ENCODE measurements around the gene L3MBTL1.

The L3MBTL1 gene

GRCh38 chr20:43560974-43561373, 53.5 kb downstream of the L3MBTL1 start:
- H3K79me2 ChIP-seq (ENCODE audit: insufficient read depth, low read length): no peaks in the 10 kb centered on the region
- no peak for TF ChIP-seq CTCF (conservative IDR thresholded peaks at IDR 0.05; ENCODE audit: low read length)
- no peak for TF ChIP-seq EZH2phosphoT487 (IDR thresholded peaks at IDR 0.05; ENCODE audit: borderline replicate concordance)

GRCh38 chr20:43563429-43563828, 55.9 kb downstream of the L3MBTL1 start:
- Histone ChIP-seq H4K20me1 (ENCODE audit: insufficient read depth, low read length, poor library complexity, severe bottlenecking) (no peaks in the 10 kb centered on the region), H3K27me3 (ENCODE audit: insufficient read depth, low read length, poor library complexity, severe bottlenecking) (no peaks in the 10 kb centered on the region), H3K4me3 (ENCODE audit: low read length, poor library complexity, severe bottlenecking) (no peak overlapping the region), H3K4me1 (ENCODE audit: insufficient read depth, low read length, poor library complexity, severe bottlenecking) (no peaks in the 10 kb centered on the region), H3F3A (ENCODE audit: low read depth) (no peaks in the 10 kb centered on the region), H3K4me2 (ENCODE audit: low read depth, low read length, poor library complexity, severe bottlenecking) (no peak overlapping the region), H3K9me2 (replicated peaks; ENCODE audit: low read depth, low read length) (no peaks in the 10 kb centered on the region), H3K9ac (ENCODE audit: low read depth, low read length, poor library complexity, severe bottlenecking) (no peak overlapping the region), H3K79me2 (ENCODE audit: insufficient read depth, low read length) (no peaks in the 10 kb centered on the region), H3K9me3 (ENCODE audit: insufficient read depth, low read depth, low read length) (no peaks in the 10 kb centered on the region), H3K36me3 (ENCODE audit: insufficient read depth, low read length) (no peaks in the 10 kb centered on the region), H2AFZ (ENCODE audit: low read length) (0 out of 2 replicates have a peak overlapping the region, but pooled peaks have one; percentile 7)
- TF ChIP-seq CTCF (conservative IDR thresholded peaks at IDR 0.05; ENCODE audit: low read length) (peak; percentile 65), EZH2phosphoT487 (IDR thresholded peaks at IDR 0.05; ENCODE audit: borderline replicate concordance) (no peak)

More at GRCh38 chr20:43560974-43561373, 53.5 kb downstream of the L3MBTL1 start:
- Histone ChIP-seq H3K27me3 (ENCODE audit: insufficient read depth, low read length, poor library complexity, severe bottlenecking) (no peaks in the 10 kb centered on the region), H3K4me1 (ENCODE audit: insufficient read depth, low read length, poor library complexity, severe bottlenecking) (peaks cover 4% of the 10 kb centered on the region), H3K36me3 (ENCODE audit: insufficient read depth, low read length) (no peaks in the 10 kb centered on the region), H3K4me3 (ENCODE audit: low read length, poor library complexity, severe bottlenecking) (no peak overlapping the region), H4K20me1 (ENCODE audit: insufficient read depth, low read length, poor library complexity, severe bottlenecking) (no peaks in the 10 kb centered on the region), H3F3A (ENCODE audit: low read depth) (no peaks in the 10 kb centered on the region), H2AFZ (ENCODE audit: low read length) (no peak overlapping the region), H3K9me2 (replicated peaks; ENCODE audit: low read depth, low read length) (no peaks in the 10 kb centered on the region), H3K9me3 (ENCODE audit: insufficient read depth, low read depth, low read length) (no peaks in the 10 kb centered on the region), H3K4me2 (ENCODE audit: low read depth, low read length, poor library complexity, severe bottlenecking) (no peak overlapping the region), H3K9ac (ENCODE audit: low read depth, low read length, poor library complexity, severe bottlenecking) (no peak overlapping the region)

GRCh38 chr20:43563991-43564390, 56.5 kb downstream of the L3MBTL1 start:
- Histone ChIP-seq H3K27me3 (ENCODE audit: insufficient read depth, low read length, poor library complexity, severe bottlenecking) (no peaks in the 10 kb centered on the region), H3K4me2 (ENCODE audit: low read depth, low read length, poor library complexity, severe bottlenecking) (no peak overlapping the region), H3K9me3 (ENCODE audit: insufficient read depth, low read depth, low read length) (no peaks in the 10 kb centered on the region), H3K79me2 (ENCODE audit: insufficient read depth, low read length) (no peaks in the 10 kb centered on the region), H3K4me1 (ENCODE audit: insufficient read depth, low read length, poor library complexity, severe bottlenecking) (no peaks in the 10 kb centered on the region), H3K9me2 (replicated peaks; ENCODE audit: low read depth, low read length) (no peaks in the 10 kb centered on the region), H3K36me3 (ENCODE audit: insufficient read depth, low read length) (no peaks in the 10 kb centered on the region), H2AFZ (ENCODE audit: low read length) (no peak overlapping the region), H3F3A (ENCODE audit: low read depth) (no peaks in the 10 kb centered on the region), H3K4me3 (ENCODE audit: low read length, poor library complexity, severe bottlenecking) (no peak overlapping the region), H4K20me1 (ENCODE audit: insufficient read depth, low read length, poor library complexity, severe bottlenecking) (no peaks in the 10 kb centered on the region), H3K9ac (ENCODE audit: low read depth, low read length, poor library complexity, severe bottlenecking) (no peak overlapping the region)
- no peak for TF ChIP-seq EZH2phosphoT487 (IDR thresholded peaks at IDR 0.05; ENCODE audit: borderline replicate concordance)

- Histone ChIP-seq H3K9ac (ENCODE audit: low read depth, low read length, poor library complexity, severe bottlenecking) (no peak overlapping the region), H3K9me2 (replicated peaks; ENCODE audit: low read depth, low read length) (no peaks in the 10 kb centered on the region), H3K4me3 (ENCODE audit: low read length, poor library complexity, severe bottlenecking) (no peak overlapping the region), H4K20me1 (ENCODE audit: insufficient read depth, low read length, poor library complexity, severe bottlenecking) (no peaks in the 10 kb centered on the region), H3K4me1 (ENCODE audit: insufficient read depth, low read length, poor library complexity, severe bottlenecking) (no peaks in the 10 kb centered on the region), H3K4me2 (ENCODE audit: low read depth, low read length, poor library complexity, severe bottlenecking) (no peak overlapping the region), H3K36me3 (ENCODE audit: insufficient read depth, low read length) (no peaks in the 10 kb centered on the region), H2AFZ (ENCODE audit: low read length) (no peak overlapping the region), H3K9me3 (ENCODE audit: insufficient read depth, low read depth, low read length) (no peaks in the 10 kb centered on the region), H3F3A (ENCODE audit: low read depth) (no peaks in the 10 kb centered on the region), H3K27me3 (ENCODE audit: insufficient read depth, low read length, poor library complexity, severe bottlenecking) (no peaks in the 10 kb centered on the region), H3K79me2 (ENCODE audit: insufficient read depth, low read length) (no peaks in the 10 kb centered on the region)
- TF ChIP-seq EZH2phosphoT487 (IDR thresholded peaks at IDR 0.05; ENCODE audit: borderline replicate concordance) (no peak), CTCF (conservative IDR thresholded peaks at IDR 0.05; ENCODE audit: low read length) (no peak)
Observed at GRCh38 chr20:43564455-43564854, 57.0 kb downstream of the L3MBTL1 start.

Data from Loucy (cell line).